GM06990 (cell line): ENCODE results near the gene PDGFD.

Source experiments
- DNase-seq: peaks from one replicate; pipeline ENCODE4 v3.0.0-alpha.2; 2011; ENCODE audit not compliant: insufficient read length; ENCODE audit errors: extremely low read depth
- H3K27me3 ChIP-seq: replicated peaks from 2 replicates; pipeline ENCODE4 v1.6.0; 2011; ENCODE audit warnings: low read length; ENCODE audit not compliant: control insufficient read depth, insufficient read depth
- H3K36me3 ChIP-seq: 2 replicates; pipeline ENCODE4 v1.5.1; 2011; ENCODE audit warnings: low read length; ENCODE audit not compliant: control insufficient read depth, insufficient read depth
- H3K4me3 ChIP-seq: replicated peaks from 2 replicates; pipeline ENCODE4 v1.5.1; 2011; ENCODE audit warnings: low read depth, mild to moderate bottlenecking, control low read depth, low read length
- TF ChIP-seq, protein P1 (sequence below): IDR thresholded peaks from 2 replicates; pipeline ENCODE4 v1.5.1; 2011; ENCODE audit warnings: low read length, control low read depth, mild to moderate bottlenecking, inconsistent platforms; ENCODE audit not compliant: insufficient read depth, poor library complexity, severe bottlenecking

The PDGFD gene

DNA sequence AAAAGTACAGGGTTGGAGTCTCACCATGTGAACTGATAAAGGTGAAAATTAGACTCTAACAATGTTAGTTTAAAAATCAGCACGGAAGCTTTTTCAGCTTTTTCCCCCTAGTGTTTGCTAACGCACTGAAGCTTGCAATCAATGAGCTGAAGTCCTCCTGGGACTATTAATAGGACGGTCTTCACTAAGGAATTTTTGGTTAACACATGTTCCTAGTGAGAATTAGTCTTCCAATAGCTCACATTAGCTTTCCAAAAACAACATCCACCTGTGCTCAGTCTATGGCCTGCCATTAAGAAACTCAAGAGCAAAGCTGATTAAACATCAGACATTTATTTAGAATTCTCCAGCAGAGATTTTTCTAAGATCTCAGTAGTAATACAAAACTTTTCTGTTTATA is 154.2 kb downstream of the PDGFD start:
- TF ChIP-seq, protein P1, sequence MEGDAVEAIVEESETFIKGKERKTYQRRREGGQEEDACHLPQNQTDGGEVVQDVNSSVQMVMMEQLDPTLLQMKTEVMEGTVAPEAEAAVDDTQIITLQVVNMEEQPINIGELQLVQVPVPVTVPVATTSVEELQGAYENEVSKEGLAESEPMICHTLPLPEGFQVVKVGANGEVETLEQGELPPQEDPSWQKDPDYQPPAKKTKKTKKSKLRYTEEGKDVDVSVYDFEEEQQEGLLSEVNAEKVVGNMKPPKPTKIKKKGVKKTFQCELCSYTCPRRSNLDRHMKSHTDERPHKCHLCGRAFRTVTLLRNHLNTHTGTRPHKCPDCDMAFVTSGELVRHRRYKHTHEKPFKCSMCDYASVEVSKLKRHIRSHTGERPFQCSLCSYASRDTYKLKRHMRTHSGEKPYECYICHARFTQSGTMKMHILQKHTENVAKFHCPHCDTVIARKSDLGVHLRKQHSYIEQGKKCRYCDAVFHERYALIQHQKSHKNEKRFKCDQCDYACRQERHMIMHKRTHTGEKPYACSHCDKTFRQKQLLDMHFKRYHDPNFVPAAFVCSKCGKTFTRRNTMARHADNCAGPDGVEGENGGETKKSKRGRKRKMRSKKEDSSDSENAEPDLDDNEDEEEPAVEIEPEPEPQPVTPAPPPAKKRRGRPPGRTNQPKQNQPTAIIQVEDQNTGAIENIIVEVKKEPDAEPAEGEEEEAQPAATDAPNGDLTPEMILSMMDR: no peak
- Histone ChIP-seq H3K27me3 (no peaks in the 10 kb centered on the region), H3K4me3 (no peak overlapping the region), H3K36me3 (no peaks in the 10 kb centered on the region)
- DNase-seq: no peak

DNA sequence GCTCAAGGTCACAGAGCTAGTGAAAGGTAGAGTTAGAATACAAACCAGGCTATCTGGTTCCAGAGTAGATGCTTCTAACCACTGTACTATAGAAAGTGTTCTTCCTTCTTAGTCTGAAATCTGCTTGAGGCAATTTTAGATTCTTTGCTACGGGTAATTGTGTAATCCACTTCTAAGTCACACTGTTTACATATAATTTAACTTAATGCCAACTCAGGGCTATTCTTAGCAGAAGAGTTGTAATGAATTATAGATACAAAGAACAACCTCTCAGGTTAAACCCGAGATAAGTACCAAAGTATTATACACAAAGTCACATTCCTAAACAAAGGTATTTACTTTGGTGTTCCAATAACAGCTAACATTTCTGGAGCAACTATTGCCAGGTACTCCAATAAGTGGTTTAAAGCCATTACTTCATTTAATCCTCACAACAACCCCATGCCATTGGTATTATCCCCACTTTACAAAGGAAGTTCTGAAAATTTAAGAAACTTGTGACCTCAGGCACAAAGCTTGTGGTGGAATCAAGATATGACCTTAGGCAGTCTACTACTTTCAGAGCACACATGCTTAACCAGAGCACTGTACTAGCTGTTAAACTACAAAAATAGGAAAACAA is 158.6 kb downstream of the PDGFD start:
- TF ChIP-seq, protein P1: no peak
- Histone ChIP-seq H3K4me3 (no peak overlapping the region), H3K36me3 (no peaks in the 10 kb centered on the region), H3K27me3 (no peaks in the 10 kb centered on the region)
- DNase-seq: no peak

DNA sequence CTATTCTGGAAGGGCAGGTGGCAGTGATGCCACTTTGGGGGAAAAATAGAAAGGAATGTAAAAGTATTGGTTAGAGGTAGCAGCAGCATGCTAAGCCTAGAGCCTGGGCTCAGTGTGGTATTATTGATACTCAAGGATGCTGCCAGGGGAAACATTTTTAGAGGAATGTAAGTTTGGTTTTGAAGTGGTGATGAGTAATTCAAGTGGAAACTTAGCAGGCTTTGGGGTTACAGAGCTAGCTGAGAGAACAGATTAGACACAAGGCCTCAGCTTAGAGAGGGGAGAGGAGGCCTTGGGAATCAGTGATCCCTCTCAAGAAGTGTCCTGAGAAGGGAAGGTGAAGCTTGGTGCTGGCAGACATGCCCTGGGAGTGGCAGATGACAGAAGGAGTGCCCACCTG is 160.5 kb downstream of the PDGFD start:
- no peaks in the 10 kb centered on the region for H3K27me3 ChIP-seq

DNA sequence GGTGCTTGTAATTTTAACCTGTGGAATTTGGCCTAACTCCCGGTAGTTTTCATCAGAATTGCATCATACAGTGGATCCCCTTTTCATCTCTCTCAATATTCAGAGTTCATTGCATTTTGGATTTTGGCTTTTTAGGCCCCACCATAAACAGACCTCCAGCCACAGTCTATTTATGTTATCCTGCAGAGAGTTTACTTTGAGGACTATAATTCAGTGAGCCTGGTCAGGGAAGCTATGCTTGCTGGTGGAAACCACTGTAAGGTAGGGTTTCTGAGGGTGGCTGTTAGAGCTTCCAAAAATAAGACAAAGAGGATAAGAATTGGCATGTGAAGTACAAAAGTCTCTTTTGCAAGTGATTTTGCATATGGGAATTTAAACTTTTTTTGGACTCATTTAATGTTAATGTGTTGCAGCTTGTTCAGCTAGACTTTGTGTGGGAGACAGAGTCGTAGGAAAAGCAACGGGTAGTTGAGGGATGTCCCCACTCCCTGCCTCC is 162.3 kb downstream of the PDGFD start:
- TF ChIP-seq, protein P1: no peak
- DNase-seq: no peak
- Histone ChIP-seq H3K36me3 (no peaks in the 10 kb centered on the region), H3K27me3 (no peaks in the 10 kb centered on the region), H3K4me3 (no peak overlapping the region)

More for the DNA sequence above, 160.5 kb downstream of the PDGFD start:
- H3K36me3 ChIP-seq: no peaks in the 10 kb centered on the region
- H3K4me3 ChIP-seq: no peak overlapping the region
- no peak for DNase-seq
- TF ChIP-seq, protein P1: no peak

DNA sequence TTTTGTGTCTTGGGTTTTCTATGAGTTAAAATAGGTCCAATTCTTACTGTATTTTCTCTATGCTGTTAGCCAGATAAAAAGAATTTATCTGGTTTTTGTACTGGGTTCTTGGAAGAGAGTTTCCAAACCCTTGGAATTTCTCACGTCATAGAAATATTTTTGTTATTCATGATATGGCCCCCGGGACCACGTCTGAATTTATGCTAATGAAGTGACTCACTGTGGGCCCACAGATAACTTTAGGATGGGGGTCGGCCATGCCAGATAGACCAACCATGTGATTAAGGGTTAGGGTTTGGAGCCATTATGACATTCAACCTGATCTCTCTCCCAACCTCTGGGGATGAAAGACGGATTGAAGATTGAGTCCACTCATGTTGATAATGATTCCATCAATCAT is 163.1 kb downstream of the PDGFD start:
- no peak for DNase-seq
- no peaks in the 10 kb centered on the region for H3K36me3 ChIP-seq
- no peak overlapping the region for H3K4me3 ChIP-seq
- no peaks in the 10 kb centered on the region for H3K27me3 ChIP-seq
- TF ChIP-seq, protein P1: no peak

DNA sequence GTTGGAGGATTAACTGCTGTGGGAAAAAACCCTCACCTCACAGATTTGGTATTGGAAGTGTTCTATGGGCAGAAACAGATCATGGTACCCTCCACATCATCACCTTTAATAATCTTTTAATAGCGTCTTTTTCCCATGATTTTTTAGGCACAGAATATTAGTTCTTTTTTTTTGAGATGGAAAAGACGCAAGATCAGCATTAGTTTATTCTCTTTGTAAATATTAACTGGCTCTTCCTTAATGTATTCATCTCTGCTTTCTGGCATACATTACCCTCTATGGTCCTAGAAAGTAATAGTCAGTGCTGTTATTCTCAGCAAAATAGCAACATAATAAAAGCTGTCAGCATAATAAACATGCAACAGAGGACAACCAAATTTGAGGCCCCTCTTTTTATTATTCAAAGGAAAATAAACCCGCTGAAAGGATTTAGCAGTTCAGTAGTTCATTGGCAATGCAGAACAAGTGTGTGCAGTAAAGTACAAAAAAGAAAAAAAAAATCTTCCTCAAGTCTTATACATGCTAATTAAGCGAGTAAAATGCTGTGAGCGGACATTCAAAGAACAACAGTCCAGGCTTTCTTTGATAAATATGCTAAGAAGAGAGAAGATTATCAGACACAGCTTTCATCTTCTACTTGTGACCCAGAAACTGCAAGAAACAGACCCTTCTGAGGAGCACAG is 165.0 kb downstream of the PDGFD start:
- DNase-seq: no peak
- TF ChIP-seq, protein P1: no peak
- no peaks in the 10 kb centered on the region for H3K36me3 ChIP-seq
- no peak overlapping the region for H3K4me3 ChIP-seq
- no peaks in the 10 kb centered on the region for H3K27me3 ChIP-seq
